ENCODE measurements around the gene PAQR5.

DNA sequence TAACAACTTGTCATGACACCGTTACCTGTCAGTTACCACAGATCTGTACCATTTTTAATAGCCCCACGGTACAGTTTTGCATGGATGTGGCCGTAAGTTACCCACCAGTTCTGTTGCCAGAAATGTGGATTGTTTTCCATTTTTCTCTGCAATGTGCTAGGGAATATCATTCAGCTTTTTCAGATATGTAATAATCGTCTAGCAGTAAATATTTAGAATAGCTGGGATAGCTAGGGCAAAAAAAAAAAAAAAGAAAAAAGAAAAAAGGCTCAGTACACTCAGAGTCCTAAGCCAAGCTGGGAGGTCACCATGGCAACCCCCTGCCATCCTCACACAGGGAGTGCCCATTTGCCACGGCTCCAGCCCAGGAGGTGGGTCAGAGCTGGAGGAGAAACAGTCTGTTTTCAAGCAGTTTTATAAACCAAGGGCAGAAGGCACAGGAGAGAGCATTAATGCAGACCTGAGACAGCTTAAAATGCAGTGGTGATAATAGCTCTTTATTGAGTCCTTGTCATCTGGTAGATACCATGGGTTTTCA, 25.2 kb downstream of the PAQR5 start:
- TF ChIP-seq, protein P1, sequence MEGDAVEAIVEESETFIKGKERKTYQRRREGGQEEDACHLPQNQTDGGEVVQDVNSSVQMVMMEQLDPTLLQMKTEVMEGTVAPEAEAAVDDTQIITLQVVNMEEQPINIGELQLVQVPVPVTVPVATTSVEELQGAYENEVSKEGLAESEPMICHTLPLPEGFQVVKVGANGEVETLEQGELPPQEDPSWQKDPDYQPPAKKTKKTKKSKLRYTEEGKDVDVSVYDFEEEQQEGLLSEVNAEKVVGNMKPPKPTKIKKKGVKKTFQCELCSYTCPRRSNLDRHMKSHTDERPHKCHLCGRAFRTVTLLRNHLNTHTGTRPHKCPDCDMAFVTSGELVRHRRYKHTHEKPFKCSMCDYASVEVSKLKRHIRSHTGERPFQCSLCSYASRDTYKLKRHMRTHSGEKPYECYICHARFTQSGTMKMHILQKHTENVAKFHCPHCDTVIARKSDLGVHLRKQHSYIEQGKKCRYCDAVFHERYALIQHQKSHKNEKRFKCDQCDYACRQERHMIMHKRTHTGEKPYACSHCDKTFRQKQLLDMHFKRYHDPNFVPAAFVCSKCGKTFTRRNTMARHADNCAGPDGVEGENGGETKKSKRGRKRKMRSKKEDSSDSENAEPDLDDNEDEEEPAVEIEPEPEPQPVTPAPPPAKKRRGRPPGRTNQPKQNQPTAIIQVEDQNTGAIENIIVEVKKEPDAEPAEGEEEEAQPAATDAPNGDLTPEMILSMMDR (IDR thresholded peaks at IDR 0.05; ENCODE audit: extremely low read depth in 1 of 2, insufficient read depth in 1 of 2, low read depth in 1 of 2, low read length in 2 of 2) = no peak
- TF ChIP-seq POLR2AphosphoS5 (IDR thresholded peaks at IDR 0.05; ENCODE audit: insufficient read depth, low read depth, low read length) = no peak
- TF ChIP-seq MYC (IDR thresholded peaks at IDR 0.05; ENCODE audit: low read depth, low read length) = no peak
- no peak for TF ChIP-seq MAX (IDR thresholded peaks at IDR 0.05; ENCODE audit: insufficient read depth, insufficient read length)
- no peak for TF ChIP-seq EZH2 (IDR thresholded peaks at IDR 0.05; ENCODE audit: borderline replicate concordance, low read depth, low read length, severe bottlenecking)

Measured in endothelial cell of umbilical vein (primary cell).